GM18498 (cell line): ENCODE results near the gene BRD1.
"Not testable (repeated sequence)": the region's sequence is repeated elsewhere in the genome, so short reads cannot be mapped to it uniquely, and the experiment has no call there.

Experiments
- ATAC-seq: cut with Tn5 transposase; IDR thresholded peaks from one replicate; pipeline ENCODE4 v1.9.1; 2021; ENCODE audit warnings: mild to moderate bottlenecking, moderate library complexity; ENCODE audit not compliant: unreplicated experiment

Gene BRD1

GRCh38 chr22:49785841-49786471 is 41.7 kb downstream of the BRD1 start:
- ATAC-seq, result no peak

- ATAC-seq, result no peak
These were observed 42.6 kb downstream of the BRD1 start for GRCh38 chr22:49785046-49785521.

GRCh38 chr22:49784630-49784971 is 43.1 kb downstream of the BRD1 start:
- no peak for ATAC-seq

- no peak for ATAC-seq
These were observed 43.6 kb downstream of the BRD1 start for GRCh38 chr22:49783926-49784629.

- no peak for ATAC-seq
These were observed 44.5 kb downstream of the BRD1 start for GRCh38 chr22:49783036-49783746.

GRCh38 chr22:49781886-49782285 is 45.8 kb downstream of the BRD1 start:
- not testable (repeated sequence) for ATAC-seq

- no peak for ATAC-seq
These were observed 46.3 kb downstream of the BRD1 start for GRCh38 chr22:49781289-49781782.

- ATAC-seq, result no peak
These were observed 46.9 kb downstream of the BRD1 start for GRCh38 chr22:49780698-49781288.

GRCh38 chr22:49779853-49780697 is 47.6 kb downstream of the BRD1 start:
- no peak for ATAC-seq

- no peak for ATAC-seq
These were observed 48.5 kb downstream of the BRD1 start for GRCh38 chr22:49779211-49779610.

GRCh38 chr22:49777569-49778249 is 50.0 kb downstream of the BRD1 start:
- no peak for ATAC-seq

- no peak for ATAC-seq
These were observed 50.8 kb downstream of the BRD1 start for GRCh38 chr22:49776891-49777290.

- no peak for ATAC-seq
These were observed 51.7 kb downstream of the BRD1 start for GRCh38 chr22:49775867-49776511.

- ATAC-seq, result no peak
These were observed 52.3 kb downstream of the BRD1 start for GRCh38 chr22:49775191-49775866.

GRCh38 chr22:49774499-49775151 is 53.0 kb downstream of the BRD1 start:
- no peak for ATAC-seq

- ATAC-seq, result no peak
These were observed 53.6 kb downstream of the BRD1 start for GRCh38 chr22:49774046-49774445.

- ATAC-seq, result no peak
These were observed 54.1 kb downstream of the BRD1 start for GRCh38 chr22:49773531-49773930.

GRCh38 chr22:49772692-49773091 is 55.0 kb downstream of the BRD1 start:
- no peak for ATAC-seq
